CD4-positive, alpha-beta T cell treated with Interleukin-21 for 1 hour (primary cell): ENCODE data around the gene DPYSL4.

Source experiments
- DNase-seq: peaks from one replicate; pipeline ENCODE4 v3.0.0-alpha.2; 2020

DPYSL4 gene

DNA sequence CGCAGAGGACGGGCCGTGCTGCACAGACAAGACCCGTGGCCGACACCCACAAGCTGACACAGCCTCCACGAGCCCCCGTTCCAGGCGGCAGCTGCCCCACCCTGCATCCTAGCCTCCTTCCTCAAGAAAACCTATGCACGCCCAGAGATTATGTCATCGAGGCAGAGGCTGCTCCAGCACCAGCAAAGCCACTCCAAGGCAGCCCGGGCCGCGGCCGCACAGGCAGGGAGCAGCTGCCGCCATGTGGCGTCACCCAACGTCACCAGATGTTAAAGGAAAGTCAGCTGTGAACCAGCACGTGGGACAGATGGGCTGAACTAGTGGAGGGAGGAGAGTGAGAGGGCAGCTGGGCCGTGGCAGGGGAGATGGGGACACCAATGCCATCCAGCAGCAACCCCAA lies 61.2 kb downstream of the DPYSL4 start:
- no peak for DNase-seq

DNA sequence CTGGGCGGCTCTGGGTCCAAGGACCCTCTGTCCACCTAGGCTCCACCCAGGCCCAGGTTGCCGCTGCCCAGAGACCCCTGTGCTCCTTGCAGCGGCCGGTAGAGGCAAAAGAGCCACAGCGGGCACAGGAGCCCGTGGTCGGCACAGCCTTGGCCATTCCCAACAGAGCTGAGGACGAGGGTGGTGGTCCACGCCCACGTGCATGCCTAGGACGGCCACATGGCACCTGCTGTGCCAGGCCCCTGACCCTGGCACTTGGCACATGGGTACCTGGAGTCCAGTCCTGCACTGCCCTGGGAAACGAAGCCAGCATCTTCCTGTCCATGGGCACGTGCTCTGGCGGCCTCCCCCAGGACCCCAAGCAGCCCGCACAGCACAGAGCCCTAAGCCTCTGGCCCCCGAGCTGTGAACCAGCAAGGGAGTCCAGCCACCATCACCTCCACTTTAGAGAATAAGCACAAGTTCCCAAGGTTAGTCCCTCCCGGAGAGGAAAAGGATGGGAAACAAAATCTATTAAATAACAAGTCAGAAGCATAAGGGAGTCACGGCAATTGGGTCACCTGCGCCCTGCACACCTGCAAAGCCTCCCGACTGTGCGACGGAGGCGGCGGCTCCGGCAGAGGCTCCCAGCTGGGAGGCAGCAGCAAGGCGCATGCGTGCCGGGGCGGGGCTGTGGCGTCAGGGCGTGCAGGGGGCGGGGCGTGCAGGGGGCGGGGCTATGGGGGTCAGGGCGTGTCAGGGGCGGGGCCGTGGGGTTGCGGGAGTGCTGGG lies 61.9 kb downstream of the DPYSL4 start:
- DNase-seq, result peak; percentile 37

DNA sequence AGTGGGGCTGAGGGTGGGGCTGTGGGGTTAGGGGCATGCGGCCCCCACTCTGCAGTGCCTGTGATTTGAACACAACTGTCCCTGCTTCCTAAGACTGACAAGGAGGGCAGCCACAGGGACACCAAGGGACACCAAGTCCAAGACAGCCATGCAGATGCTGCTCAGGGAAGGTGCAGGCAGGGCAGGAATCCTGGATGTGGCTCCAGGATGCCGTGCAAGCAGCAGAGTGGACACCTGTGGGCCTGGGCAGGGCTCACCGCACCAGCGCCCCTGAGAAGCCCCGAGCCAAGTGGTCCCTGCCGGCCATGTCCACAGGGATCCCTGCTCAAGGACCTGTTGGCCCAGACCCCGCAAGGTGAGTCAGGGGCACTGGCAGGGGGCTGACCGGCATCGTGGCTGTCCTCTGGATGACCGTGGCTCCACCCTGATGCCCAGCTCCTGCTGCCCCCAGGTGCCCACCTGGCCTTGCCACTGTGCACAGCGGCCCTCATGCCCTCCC lies 62.5 kb downstream of the DPYSL4 start:
- DNase-seq, result no peak

DNA sequence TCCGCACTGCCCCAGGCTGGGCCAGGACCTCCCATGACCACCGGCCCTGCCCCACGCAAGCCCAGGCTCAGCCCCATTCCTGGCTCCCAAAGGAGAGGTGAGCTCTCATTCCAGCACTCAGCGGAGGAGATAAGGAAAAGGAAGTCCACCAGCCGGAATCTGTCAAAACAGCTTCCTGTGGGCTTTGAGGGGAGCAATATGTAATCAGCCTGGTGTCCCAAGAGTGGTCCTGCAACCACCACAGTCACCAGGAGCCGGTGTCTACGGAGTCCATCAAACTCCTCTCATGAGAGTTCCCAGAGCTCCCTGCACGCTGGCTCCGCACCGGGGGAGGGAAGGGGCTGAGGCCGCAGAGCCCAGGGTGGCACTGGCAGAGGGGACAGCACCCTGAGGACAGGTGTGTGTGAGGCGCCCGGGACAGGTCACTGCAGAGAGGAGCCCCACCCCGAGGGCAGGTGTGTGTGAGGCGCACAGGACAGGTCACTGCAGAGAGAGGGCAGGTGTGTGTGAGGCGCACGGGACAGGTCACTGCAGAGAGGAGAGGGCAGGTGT lies 63.2 kb downstream of the DPYSL4 start:
- no peak for DNase-seq

DNA sequence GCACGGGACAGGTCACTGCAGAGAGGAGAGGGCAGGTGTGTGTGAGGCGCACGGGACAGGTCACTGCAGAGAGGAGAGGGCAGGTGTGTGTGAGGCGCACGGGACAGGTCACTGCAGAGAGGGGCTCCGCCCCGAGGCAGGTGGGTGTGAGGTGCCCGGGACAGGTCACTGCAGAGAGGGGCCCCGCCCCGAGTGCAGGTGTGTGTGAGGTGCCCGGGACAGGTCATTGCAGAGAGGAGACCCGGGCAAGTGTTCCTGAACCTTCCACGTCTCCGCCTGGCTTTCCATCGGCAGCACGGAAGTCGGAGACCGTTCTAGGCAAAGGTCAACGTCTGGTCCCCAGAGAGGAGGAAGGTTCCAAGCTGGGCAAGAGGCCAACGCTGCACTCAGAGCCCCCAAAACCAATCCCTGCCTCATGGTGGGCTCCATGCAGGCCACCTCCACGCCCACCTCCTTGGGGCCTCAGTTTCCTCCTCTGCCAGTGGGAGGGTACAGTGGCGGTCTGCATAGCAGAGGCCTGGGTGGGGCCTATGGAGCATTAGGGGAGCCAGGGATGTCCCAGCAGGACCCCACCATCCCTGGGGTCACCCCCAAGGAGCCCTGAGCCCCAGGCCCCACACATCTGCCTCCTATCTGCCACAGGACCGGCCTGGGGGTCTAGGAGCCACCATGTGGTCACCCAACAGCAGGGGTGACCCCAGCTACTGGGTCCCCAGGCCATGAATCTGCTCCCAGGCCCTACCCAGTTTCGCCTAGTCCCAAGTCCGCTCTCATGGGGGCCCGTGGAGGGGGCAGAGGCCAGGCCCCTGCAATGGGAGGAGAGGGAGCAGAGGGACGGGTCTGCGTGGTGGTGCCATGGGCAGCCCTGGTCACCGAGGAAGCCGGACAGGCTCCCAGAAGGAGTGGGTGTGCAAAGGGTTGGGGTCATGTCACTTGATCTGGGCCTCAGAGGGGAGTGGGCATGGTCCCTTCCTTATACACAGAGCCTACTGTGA lies 64.0 kb downstream of the DPYSL4 start:
- DNase-seq, result no peak

DNA sequence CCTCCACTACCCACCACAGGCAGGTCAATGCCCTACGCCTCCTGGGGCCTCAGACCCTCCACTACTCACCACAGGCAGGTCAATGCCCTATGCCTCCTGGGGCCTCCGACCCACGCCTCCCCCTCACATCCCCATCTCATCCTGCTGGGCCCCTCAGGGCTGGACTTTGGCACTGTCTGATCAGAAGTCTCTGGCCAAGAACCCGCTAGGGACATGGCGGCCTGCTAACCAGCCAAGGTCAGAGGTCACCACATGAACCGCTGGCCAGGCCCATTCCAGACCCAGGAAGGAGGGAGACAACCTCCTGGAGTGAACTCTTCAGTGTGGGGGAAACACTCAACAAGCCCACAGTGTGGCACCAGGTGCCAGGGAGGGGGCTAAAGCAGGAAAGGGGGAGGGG lies 65.2 kb downstream of the DPYSL4 start:
- DNase-seq, result no peak

DNA sequence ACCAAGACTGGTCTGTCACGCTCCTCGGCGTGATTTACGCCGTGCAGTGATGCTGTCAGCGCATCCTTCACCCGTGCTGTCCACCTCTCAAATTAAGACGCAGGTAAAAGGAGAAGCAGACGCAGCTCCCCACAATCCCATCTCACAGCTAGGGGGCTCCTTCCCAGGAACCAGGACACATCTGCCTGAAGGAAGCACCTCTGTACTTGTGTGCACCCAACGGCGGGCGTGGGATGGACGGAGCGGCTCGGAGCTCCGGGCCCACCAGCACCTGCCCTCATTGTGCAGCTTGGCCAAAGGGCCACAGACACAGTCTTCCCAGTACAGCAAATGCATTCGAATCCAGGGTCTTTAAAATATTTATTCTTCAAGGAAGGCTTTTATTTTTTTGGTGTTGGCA lies 65.7 kb downstream of the DPYSL4 start:
- no peak for DNase-seq

DNA sequence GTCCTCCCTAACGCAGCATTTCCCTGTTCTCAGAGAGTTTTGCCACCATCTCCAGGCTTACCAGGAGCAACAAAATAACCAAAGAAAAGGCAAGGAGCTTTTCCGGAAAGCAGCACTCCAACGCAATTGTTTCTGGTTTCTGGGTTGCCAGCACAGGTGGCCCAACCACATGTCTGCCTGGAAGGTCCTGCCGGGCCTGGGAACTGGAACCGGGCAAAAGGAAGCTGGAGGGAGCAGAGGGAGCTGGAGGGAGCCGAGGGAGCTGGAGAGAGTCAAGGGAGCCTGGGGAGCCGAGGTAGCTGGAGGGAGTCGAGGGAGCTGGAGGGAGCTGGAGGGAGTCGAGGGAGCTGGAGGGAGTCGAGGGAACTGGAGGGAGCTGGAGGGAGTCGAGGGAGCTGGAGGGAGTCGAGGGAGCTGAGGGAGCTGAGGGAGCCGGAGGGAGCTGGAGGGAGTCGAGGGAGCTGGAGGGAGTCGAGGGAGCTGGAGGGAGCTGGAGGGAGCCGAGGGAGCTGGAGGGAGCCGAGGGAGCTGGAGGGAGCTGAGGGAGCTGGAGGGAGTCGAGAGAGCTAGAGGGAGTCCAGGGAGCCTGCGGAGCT lies 66.4 kb downstream of the DPYSL4 start:
- no peak for DNase-seq

DNA sequence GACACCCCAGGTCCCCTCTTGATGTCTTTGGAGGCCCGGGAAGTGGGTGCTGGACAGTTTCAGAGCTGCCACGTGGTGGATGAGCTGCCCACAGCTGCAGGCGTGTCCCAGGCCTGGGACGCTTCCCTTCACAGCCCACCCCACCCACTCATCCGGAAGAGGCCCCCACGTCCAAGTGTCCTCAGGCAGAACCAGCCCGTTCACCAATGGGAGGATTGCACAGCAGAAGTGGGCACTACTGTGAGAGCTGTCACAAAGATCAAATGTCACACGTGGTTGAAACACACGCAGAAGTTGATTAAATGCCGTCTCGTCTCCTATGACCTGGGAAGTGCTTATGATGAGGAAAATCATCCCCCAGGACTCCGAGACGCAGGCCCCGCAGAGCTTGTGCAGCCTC lies 68.1 kb downstream of the DPYSL4 start:
- DNase-seq, result no peak
